Measurements from ENCODE around the gene NOSTRIN.

DNA sequence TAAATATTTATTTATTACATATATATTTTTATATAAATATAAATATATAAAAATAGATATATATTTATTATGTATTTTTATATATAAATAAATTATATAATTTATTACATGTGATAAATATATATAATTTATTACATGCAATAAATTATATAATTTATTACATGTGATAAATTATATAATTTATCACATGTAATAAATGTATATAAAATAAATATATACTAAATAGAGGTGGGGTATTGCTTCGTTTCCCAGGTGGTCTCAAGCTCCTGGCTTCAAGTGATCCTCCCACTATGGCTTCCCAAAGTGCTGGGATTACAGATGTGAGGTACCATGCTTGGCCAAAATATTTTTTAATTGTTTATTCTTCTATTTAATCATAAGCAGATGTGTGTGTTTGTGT is 95.0 kb downstream of the NOSTRIN start:
- TF ChIP-seq, protein P1, sequence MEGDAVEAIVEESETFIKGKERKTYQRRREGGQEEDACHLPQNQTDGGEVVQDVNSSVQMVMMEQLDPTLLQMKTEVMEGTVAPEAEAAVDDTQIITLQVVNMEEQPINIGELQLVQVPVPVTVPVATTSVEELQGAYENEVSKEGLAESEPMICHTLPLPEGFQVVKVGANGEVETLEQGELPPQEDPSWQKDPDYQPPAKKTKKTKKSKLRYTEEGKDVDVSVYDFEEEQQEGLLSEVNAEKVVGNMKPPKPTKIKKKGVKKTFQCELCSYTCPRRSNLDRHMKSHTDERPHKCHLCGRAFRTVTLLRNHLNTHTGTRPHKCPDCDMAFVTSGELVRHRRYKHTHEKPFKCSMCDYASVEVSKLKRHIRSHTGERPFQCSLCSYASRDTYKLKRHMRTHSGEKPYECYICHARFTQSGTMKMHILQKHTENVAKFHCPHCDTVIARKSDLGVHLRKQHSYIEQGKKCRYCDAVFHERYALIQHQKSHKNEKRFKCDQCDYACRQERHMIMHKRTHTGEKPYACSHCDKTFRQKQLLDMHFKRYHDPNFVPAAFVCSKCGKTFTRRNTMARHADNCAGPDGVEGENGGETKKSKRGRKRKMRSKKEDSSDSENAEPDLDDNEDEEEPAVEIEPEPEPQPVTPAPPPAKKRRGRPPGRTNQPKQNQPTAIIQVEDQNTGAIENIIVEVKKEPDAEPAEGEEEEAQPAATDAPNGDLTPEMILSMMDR (IDR thresholded peaks at IDR 0.05): no peak
- TF ChIP-seq POLR2A (IDR thresholded peaks at IDR 0.05): no peak
